Endothelial cell of umbilical vein (primary cell): ENCODE measurements around the gene SUGCT.

ENCODE experiments used
- EZH2 ChIP-seq: IDR thresholded peaks from 2 replicates; pipeline ENCODE4 v1.6.1; 2012; ENCODE audit warnings: borderline replicate concordance, low read depth, mild to moderate bottlenecking, moderate library complexity, low read length, inconsistent platforms; ENCODE audit not compliant: severe bottlenecking
- FOS ChIP-seq: IDR thresholded peaks from 2 replicates; pipeline ENCODE4 v1.6.1; 2011; ENCODE audit warnings: mild to moderate bottlenecking, low read length, moderate library complexity, borderline replicate concordance; ENCODE audit not compliant: insufficient read depth
- POLR2A ChIP-seq: IDR thresholded peaks from 2 replicates; pipeline ENCODE4 v1.6.1; 2012; ENCODE audit warnings: low read depth, mild to moderate bottlenecking, control low read depth, low read length
- POLR2AphosphoS5 ChIP-seq: IDR thresholded peaks from 2 replicates; pipeline ENCODE4 v1.6.1; 2012; ENCODE audit warnings: low read depth, mild to moderate bottlenecking, control low read depth, low read length, moderate library complexity; ENCODE audit not compliant: insufficient read depth
- TF ChIP-seq, protein P1 (sequence below), 2 donors: IDR thresholded peaks; 1 replicate in 1 of 2; 2 replicates in 1 of 2; pipeline ENCODE4 v1.5.1; 2011; ENCODE audit warnings: low read length in 2 of 2, mild to moderate bottlenecking in 2 of 2, moderate library complexity in 2 of 2, control low read depth in 1 of 2, inconsistent platforms in 1 of 2, low read depth in 1 of 2; ENCODE audit not compliant: insufficient read depth in 1 of 2; ENCODE audit errors: extremely low read depth in 1 of 2

DNA sequence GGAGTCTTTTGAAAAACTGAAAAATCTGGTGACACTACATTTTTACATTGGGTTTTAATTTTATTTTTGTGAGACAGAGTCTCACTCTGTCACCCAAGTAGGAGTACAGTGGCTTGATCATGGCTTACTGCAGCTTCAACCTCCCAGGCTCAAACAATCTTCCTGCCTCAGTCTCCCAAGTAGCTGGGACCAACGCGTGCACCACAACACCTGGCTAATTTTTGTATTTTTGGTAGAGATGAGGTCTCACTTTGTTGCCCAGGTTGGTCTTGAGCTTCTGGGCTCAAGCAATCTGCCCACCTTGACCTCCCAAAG is 11.9 kb upstream of the SUGCT start:
- TF ChIP-seq, protein P1, sequence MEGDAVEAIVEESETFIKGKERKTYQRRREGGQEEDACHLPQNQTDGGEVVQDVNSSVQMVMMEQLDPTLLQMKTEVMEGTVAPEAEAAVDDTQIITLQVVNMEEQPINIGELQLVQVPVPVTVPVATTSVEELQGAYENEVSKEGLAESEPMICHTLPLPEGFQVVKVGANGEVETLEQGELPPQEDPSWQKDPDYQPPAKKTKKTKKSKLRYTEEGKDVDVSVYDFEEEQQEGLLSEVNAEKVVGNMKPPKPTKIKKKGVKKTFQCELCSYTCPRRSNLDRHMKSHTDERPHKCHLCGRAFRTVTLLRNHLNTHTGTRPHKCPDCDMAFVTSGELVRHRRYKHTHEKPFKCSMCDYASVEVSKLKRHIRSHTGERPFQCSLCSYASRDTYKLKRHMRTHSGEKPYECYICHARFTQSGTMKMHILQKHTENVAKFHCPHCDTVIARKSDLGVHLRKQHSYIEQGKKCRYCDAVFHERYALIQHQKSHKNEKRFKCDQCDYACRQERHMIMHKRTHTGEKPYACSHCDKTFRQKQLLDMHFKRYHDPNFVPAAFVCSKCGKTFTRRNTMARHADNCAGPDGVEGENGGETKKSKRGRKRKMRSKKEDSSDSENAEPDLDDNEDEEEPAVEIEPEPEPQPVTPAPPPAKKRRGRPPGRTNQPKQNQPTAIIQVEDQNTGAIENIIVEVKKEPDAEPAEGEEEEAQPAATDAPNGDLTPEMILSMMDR (IDR thresholded peaks at IDR 0.05; ENCODE audit: extremely low read depth in 1 of 2, insufficient read depth in 1 of 2, low read depth in 1 of 2, low read length in 2 of 2) = no peak
- TF ChIP-seq FOS (no peak), POLR2AphosphoS5 (no peak), EZH2 (no peak), POLR2A (no peak)
